Activated CD8-positive, alpha-beta memory T cell treated with anti-CD3 and anti-CD28 coated beads for 4 hours (primary cell): ENCODE data around the gene NOB1.
"Not testable (repeated sequence)": the region's sequence is repeated elsewhere in the genome, so short reads cannot be mapped to it uniquely, and the experiment has no call there.

Experiments used
- DNase-seq, 2 donors: peaks; one replicate each; pipeline ENCODE4 v3.0.0-alpha.2; 2020; ENCODE audit warnings: low read depth in 2 of 2

NOB1 gene

GRCh38 chr16:69761983-69762813 lies 7.5 kb upstream of the NOB1 start, which contains the start of gene WWP2:
WWP2 (plus strand) TSS chr16:69762332; CDS start chr16:69787011, 24,679 bp downstream.
- DNase-seq = peak; percentile 53 to 64

DNA sequence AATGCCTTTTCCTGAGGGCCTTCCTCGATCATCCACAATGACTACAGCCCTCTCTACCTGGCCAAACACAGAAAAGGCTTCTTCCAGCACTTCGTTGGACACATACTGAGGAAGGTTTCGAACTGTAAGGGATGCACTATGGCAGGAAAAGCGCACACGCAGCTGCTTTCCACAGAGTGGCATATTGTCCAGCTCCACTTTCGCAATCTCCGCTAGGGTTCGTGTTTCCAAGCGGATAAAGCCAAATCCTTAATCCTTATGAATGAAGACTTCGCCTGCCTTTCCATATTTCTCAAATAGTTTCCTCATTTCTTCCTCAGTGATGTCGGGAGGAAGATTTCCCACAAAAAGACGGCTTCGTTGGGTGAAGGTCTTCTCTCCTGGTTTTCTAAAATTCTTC lies 2.6 kb upstream of the NOB1 start:
- not testable (repeated sequence) for DNase-seq

DNA sequence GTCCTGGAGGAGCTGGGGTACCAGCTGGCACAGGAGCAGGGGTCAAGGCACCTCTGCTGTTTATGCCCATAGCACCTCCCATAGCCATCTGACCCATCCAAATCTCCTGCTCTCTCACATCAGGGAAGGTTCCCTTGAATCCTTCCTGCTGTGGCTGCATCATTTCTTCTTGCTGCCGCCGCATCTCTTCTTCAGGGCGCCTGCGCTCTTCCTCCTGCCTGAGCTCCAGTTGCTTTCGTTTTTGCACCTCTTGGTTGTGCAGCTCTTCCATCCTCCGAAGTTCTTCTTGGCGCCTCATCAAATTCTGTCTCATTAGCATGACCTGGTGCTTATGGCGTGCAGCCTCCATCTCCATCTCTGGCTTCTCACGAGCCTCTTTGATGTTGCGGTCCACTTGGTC lies 2.0 kb upstream of the NOB1 start:
- no peak for DNase-seq

DNA sequence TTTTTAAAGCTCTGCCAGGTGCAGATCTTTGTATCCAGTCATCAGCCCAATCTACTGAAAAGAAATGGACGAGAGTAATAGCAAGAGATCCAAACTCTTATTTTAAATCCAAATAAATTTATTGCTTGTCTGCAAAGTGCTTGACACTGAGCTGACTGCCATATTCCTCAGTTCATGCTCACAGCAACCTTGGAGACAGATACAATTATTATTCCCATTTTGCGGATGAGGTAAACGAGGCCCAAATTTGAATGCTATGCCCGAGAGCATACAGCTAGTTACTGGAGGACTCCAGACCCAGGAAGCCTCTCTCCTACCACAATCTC lies 620 bp downstream of the NOB1 start:
- DNase-seq = no peak

DNA sequence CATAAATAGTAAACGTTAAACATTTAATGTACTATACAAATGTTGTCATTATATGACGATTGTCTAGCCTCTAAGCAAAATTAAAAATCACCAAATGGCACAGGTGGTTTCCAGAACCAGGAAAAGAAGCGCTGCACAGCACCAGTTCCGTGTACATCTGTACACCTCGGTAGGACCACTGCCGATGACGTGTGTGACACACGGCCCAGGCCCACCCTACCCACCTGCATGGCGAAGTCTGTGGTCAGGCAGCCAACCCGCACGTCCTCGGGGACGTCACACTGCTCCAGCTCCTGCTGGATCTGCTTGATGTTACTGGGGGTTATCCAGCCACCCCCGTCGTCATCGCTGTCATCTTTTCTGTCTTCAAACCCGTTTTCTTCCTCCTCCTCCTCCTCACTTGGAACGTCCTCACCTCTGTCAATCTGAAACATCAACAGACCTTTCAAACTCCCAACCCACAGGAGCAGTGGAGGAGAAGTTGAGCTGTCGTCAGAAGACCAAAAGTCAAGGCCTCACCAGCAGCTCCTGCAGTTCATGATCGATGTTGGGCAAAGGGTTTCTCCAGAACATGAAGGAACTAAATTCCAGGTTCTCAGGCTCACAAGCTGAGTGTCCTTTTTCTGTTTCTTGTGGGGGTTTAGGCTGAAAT lies 5.9 kb downstream of the NOB1 start:
- DNase-seq = no peak

DNA sequence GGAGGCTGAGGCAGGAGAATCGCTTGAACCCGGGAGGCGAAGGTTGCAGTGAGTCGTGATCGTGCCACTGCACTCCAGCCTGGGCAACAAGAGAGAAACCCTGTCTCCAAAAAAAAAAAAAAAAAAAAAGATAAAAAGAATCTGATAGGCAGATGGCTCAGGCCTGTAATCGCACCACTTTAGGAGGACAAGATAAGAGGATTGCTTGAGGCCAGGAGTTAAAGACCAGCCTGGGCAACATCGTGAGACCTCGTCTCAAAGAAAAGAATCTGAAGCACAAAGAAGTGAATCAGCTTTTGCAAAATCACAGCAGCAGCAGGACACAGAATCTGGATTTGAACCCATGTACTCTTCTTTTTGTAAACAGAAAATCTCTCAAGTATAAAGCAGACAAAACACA lies 7.6 kb downstream of the NOB1 start:
- no peak for DNase-seq

DNA sequence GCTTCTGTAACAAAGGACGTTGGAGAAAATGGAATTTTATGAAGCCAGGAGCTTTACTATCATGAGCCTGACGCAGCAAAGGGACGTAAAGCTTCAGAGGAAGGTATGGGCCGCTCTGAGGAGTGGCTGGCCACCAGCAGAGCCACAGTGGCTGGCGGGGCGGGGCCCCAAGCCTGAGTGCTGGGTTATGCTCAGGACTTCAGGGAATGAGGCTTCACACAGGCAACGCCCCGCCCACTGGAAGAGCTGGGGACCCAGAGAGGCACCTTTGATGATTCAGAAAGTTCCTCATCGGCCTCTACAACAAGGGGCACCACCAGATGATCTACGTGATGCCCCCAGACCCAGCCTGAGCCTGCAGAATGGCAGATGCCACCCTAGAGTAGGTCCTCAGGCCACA lies 8.8 kb downstream of the NOB1 start:
- no peak for DNase-seq

GRCh38 chr16:69745232-69745612 lies 9.5 kb downstream of the NOB1 start:
- no peak for DNase-seq

DNA sequence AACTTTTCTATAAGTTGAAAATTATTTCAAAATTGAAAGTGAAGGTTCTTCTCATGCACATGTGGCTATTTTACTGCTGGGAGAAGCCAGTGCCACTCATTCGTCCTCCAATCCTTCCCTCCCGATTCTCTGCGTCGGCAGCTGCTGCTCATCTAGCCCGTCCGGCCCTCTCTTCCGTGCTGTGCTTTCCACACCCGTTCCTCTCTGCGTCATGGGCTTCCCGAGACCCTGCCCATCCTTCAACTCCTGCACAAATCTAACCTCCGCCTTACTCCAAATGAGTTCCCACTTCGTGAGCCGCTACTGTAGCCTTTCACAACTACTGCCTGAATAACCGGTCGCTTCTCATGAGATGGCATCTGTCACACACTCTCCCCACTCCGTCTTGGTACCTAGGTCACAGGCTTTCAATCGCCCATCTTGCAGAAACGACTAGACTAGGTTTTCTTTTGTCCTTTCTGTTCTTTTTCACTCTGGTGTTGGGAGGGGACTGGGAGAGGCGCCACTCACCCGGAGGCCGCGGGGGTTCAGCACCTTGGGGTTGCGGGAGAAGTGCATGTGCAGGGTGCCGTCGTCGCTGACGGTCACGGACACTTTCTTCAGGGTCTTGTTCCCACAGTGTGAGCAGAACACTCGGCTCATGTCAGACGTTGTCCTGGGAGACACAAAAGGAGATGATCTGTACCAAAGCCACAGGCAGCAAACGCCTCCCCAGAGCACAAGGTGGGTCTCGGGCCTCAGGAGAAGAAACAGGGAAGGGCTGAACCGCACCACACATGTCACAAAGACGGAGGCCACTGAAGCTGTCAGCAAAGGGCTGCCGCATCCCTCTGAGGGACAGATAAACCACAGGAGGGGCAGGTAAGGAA lies 10.1 kb downstream of the NOB1 start:
- DNase-seq = no peak

- no peak for DNase-seq
Measured at GRCh38 chr16:69741951-69742904, 12.5 kb downstream of the NOB1 start.

DNA sequence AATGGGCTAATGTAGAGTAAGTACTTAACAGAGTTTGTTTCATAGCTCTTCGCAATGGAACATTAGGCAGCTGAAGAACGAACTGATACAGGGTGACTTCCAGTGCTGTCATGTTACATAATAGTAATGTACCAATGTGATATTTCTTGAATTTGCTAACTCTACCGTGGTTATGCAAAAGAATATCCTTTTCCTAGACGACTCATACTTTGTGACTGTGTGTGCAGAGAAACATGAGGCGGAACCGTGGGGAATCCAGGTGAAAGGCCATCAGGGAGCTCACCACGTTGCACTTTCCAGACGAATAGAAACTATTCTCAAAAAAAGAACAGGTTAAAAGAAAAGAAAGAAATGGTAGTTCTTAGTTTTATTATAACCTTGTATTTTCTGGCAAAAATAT lies 13.2 kb downstream of the NOB1 start:
- no peak for DNase-seq

DNA sequence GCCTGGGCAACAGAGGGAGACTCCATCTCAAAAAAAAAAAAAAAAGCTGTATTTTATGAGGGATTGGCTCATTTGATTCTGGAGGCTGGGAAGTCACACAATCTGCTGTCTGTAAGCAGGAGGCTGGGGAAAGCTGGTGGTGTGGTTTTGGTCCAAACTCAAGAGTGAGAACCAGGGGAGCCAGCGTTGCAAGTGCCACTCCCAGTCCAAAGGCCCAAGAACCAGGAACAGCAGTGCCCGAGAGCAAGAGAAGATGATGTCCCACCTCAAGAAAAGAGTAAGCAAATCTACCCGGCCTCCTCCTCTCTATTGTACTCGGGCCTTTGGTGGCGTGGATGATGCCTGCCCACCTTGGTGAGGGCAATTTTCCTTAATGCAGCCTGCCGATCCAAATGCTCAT lies 22.6 kb downstream of the NOB1 start:
- no peak for DNase-seq

DNA sequence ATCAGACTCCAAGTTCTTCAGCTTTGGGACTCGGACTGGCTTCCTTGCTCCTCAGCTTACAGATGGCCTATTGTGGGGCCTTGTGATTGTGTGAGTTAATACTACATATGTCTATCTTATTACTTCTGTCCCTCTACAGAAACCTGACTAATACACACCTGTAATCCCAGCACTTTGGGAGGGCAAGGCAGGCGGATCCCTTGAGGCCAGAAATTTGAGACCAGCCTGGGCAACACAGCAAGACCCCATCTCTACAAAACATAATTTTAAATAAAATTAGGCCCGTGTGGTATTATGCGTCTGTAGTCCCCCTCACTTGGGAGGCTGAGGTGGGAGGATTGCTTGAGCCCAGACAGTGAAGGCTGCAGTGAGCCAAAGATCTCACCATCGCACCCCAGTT lies 23.4 kb downstream of the NOB1 start:
- not testable (repeated sequence) for DNase-seq

DNA sequence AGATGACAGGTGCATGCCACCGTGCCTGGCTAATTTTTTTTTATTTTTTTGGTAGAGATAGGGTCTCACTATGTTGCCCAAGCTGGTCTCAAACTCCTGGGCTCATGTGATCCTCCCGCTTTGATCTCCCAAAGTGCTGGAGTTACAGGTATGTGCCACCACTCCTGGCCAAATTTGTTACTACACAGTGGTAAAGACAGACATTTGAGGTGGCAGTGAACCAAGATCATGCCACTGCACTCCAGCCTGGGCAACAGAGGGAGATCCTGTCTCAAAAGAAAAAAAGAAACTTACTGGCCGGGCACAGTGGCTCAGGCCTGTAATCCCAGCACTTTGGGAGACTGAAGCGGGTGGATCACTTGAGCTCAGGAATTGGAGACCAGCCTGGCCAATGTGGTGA lies 25.7 kb downstream of the NOB1 start:
- DNase-seq = not testable (repeated sequence)

- DNase-seq = no peak
Measured at GRCh38 chr16:69727916-69728270, 26.8 kb downstream of the NOB1 start.

GRCh38 chr16:69726313-69727060 lies 28.2 kb downstream of the NOB1 start, which contains the start of gene NQO1:
NQO1 (minus strand) TSS chr16:69726560; CDS start chr16:69726439, 121 bp downstream.
- DNase-seq = peak; percentile 68 to 73

GRCh38 chr16:69725480-69726312 lies 29.0 kb downstream of the NOB1 start:
- DNase-seq = no peak

GRCh38 chr16:69724981-69725479 lies 29.7 kb downstream of the NOB1 start:
- DNase-seq = no peak

GRCh38 chr16:69724414-69724873 lies 30.3 kb downstream of the NOB1 start:
- no peak for DNase-seq
